HepG2 (cell line): ENCODE measurements around the gene PGS1. TPM values are rescaled to one million over a fixed set of nuclear protein-coding genes. Genes with fewer than 3 reads are reported as not detected.

Experiments used
- AGO2 ChIP-seq: fragments of 200-400 bp; formaldehyde crosslinking; optimal IDR thresholded peaks from 2 replicates; pipeline ENCODE3; 2017; ENCODE audit warnings: mild to moderate bottlenecking, low read depth, low read length, moderate library complexity
- ASH2L ChIP-seq: fragments of 300-600, 200-600 bp; sonication (generic); IDR thresholded peaks from 2 replicates; pipeline ENCODE4 v1.7.0; 2017; ENCODE audit warnings: low read depth, mild to moderate bottlenecking, moderate library complexity, mixed read lengths, low read length; ENCODE audit not compliant: insufficient read length
- ATF5 ChIP-seq: sonication (generic); formaldehyde crosslinking; IDR thresholded peaks from 2 replicates; pipeline ENCODE4 v1.4.0; 2020; ENCODE audit warnings: mild to moderate bottlenecking, low read depth, missing genetic modification reagents
- DNMT1 ChIP-seq: sonication (generic); formaldehyde crosslinking; IDR thresholded peaks from 2 replicates; pipeline ENCODE4 v1.5.1; 2020; ENCODE audit warnings: mild to moderate bottlenecking, missing genetic modification reagents
- ESRRA ChIP-seq: sonication (generic); formaldehyde crosslinking; IDR thresholded peaks from 2 replicates; pipeline ENCODE4 v1.5.1; 2020; ENCODE audit warnings: mild to moderate bottlenecking, low read depth, missing genetic modification reagents
- HIC2 ChIP-seq: sonication (generic); formaldehyde crosslinking; IDR thresholded peaks from 2 replicates; pipeline ENCODE4 v1.9.0; 2022; ENCODE audit warnings: low read depth, missing genetic modification reagents
- HMG20A ChIP-seq: IDR thresholded peaks from 2 replicates; pipeline ENCODE4 v1.6.1; 2016; ENCODE audit warnings: borderline replicate concordance
- MBNL3 ChIP-seq: fragments of 250-450 bp; sonication (Bioruptor Pico); conservative IDR thresholded peaks from 2 replicates; pipeline ENCODE4 v1.8.0; 2022; ENCODE audit warnings: mild to moderate bottlenecking, inconsistent platforms
- NFRKB ChIP-seq: fragments of 450-650 bp; IDR thresholded peaks from 2 replicates; pipeline ENCODE4 v1.6.1; 2017
- PLRG1 ChIP-seq: fragments of 450-650 bp; conservative IDR thresholded peaks from 2 replicates; pipeline ENCODE4 v1.6.1; 2016
- RERE ChIP-seq: IDR thresholded peaks from 2 replicates; pipeline ENCODE4 v1.6.1; 2016; ENCODE audit warnings: low read depth, missing genetic modification reagents, missing compliant biosample characterization
- TCF7L2 ChIP-seq: IDR thresholded peaks from 2 replicates; pipeline ENCODE4 v1.6.1; 2011; ENCODE audit warnings: mild to moderate bottlenecking, low read depth, low read length, moderate library complexity
- ZKSCAN1 ChIP-seq: fragments of 150-350 bp; IDR thresholded peaks from 2 replicates; pipeline ENCODE4 v1.6.1; 2014; ENCODE audit warnings: low read length
- ZNF143 ChIP-seq: sonication (generic); formaldehyde crosslinking; IDR thresholded peaks from 2 replicates; pipeline ENCODE4 v1.4.0; 2020; ENCODE audit warnings: missing genetic modification reagents
- ZNF20 ChIP-seq: sonication (generic); formaldehyde crosslinking; IDR thresholded peaks from 2 replicates; pipeline ENCODE4 v1.4.0; 2020; ENCODE audit warnings: mild to moderate bottlenecking, moderate library complexity, missing genetic modification reagents
- ZNF574 ChIP-seq: sonication (generic); formaldehyde crosslinking; IDR thresholded peaks from 2 replicates; pipeline ENCODE4 v1.4.0; 2020; ENCODE audit warnings: missing genetic modification reagents
- ZNF770 ChIP-seq: sonication (generic); formaldehyde crosslinking; IDR thresholded peaks from 2 replicates; pipeline ENCODE4 v1.5.0; 2020; ENCODE audit warnings: mild to moderate bottlenecking, missing genetic modification reagents
- ZSCAN29 ChIP-seq: sonication (generic); formaldehyde crosslinking; conservative IDR thresholded peaks from 2 replicates; pipeline ENCODE4 v1.4.0; 2020; ENCODE audit warnings: mild to moderate bottlenecking, missing genetic modification reagents
- polyA plus RNA-seq, 8 experiments: library from polyadenylated mRNA; depleted of rRNA in 3 of 8; stranded (reverse) in 7 of 8; unstranded in 1 of 8; fragments of >200 nt; fragmentation: Illumina TruSeq in 4 of 8; extraction: Trizol in 4 of 8; gene quantifications; 2 replicates each; pipeline versions ENCODE4 v1.2.1 to v1.2.3, GENCODE V29; 2011 to 2016; ENCODE audit warnings: low read depth in 4 of 8, missing spikeins in 1 of 8, mixed read lengths in 1 of 8; ENCODE audit not compliant: insufficient read depth in 1 of 8
- total RNA-seq, 5 experiments: library from RNA; depleted of rRNA; stranded (reverse); fragments of >200 nt; fragmentation: Illumina TruSeq; extraction: Trizol; gene quantifications; 2 replicates each; pipeline ENCODE4 v1.2.3, GENCODE V29; 2016; ENCODE audit warnings: low read depth in 1 of 5

Gene PGS1
- total and polyA plus RNA-seq, 2 of the 13 experiments (the other 11 are each of a cell fraction or from before 2014, with no cell fraction given), result 25.9 to 31.5 TPM

DNA sequence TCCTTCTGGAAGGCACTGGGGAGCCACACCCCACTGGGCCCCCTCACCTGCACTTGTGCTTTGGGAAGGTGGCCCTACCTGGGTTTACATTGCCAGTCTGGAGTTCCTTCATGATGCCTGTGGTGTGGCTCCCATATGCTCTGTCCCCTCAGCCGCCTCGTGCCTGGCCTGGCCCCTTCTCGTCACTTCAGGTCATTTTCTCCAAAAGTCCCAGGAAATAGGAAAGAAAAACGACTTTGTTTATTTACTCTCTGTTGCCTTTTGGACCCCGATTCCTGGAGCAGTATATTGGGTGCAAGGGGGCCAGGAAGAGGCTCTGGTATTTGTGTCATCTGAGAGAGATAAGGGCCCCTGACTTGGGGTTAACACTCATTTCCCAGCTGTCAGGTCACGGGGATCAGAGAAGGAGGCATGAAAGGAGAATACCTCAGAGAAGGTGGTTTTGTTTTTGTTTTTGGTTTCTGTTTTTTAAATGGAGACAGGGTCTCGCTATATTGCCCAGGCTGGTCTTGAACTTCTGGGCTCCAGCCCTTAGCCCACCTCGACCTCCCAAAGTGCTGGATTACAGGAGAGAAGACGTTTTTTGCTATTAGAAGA is 23.3 kb upstream of the PGS1 start (continued):
- TF ChIP-seq HIC2 (CRISPR knock-in tag) (no peak), ZNF574 (CRISPR knock-in tag) (no peak), MBNL3 (CRISPR knock-in tag) (no peak), ASH2L (peak; percentile 47), RERE (CRISPR knock-in tag) (no peak), ZNF20 (CRISPR knock-in tag) (no peak), HMG20A (peak; percentile 58; the same call in 1 of the 2 replicates), NFRKB (no peak), PLRG1 (no peak), ESRRA (no peak), ZSCAN29 (CRISPR knock-in tag) (no peak), DNMT1 (CRISPR knock-in tag) (no peak), ATF5 (CRISPR knock-in tag) (no peak), ZKSCAN1 (no peak), AGO2 (no peak), TCF7L2 (no peak), ZNF770 (CRISPR knock-in tag) (no peak), ZNF143 (CRISPR knock-in tag) (no peak)
